Endothelial cell of umbilical vein (primary cell): ENCODE data around the gene CCDC91.

ENCODE experiments used
- CTCF ChIP-seq, 2 donors: IDR thresholded peaks; 1 replicate in 1 of 2; 2 replicates in 1 of 2; pipeline ENCODE4 v1.5.1; 2011; ENCODE audit warnings: low read length in 2 of 2, mild to moderate bottlenecking in 2 of 2, moderate library complexity in 2 of 2, control low read depth in 1 of 2, inconsistent platforms in 1 of 2, low read depth in 1 of 2; ENCODE audit not compliant: insufficient read depth in 1 of 2; ENCODE audit errors: extremely low read depth in 1 of 2
- EZH2 ChIP-seq: IDR thresholded peaks from 2 replicates; pipeline ENCODE4 v1.6.1; 2012; ENCODE audit warnings: borderline replicate concordance, low read depth, mild to moderate bottlenecking, moderate library complexity, low read length, inconsistent platforms; ENCODE audit not compliant: severe bottlenecking
- JUN ChIP-seq: IDR thresholded peaks from 2 replicates; pipeline ENCODE4 v1.6.1; 2011; ENCODE audit warnings: borderline replicate concordance, low read depth; ENCODE audit not compliant: insufficient read length, insufficient read depth
- MAX ChIP-seq: IDR thresholded peaks from 2 replicates; pipeline ENCODE4 v1.6.1; 2011; ENCODE audit not compliant: insufficient read depth, insufficient read length
- POLR2A ChIP-seq: IDR thresholded peaks from 2 replicates; pipeline ENCODE4 v1.6.1; 2012; ENCODE audit warnings: low read depth, mild to moderate bottlenecking, control low read depth, low read length
- POLR2AphosphoS5 ChIP-seq: IDR thresholded peaks from 2 replicates; pipeline ENCODE4 v1.6.1; 2012; ENCODE audit warnings: low read depth, mild to moderate bottlenecking, control low read depth, low read length, moderate library complexity; ENCODE audit not compliant: insufficient read depth

GRCh38 chr12:28568704-28569103 lies 378.4 kb downstream of the CCDC91 start:
- no peak for TF ChIP-seq EZH2
- no peak for TF ChIP-seq CTCF (IDR thresholded peaks at IDR 0.05; ENCODE audit: extremely low read depth in 1 of 2, insufficient read depth in 1 of 2, low read depth in 1 of 2, low read length in 2 of 2)
- TF ChIP-seq JUN = no peak
- no peak for TF ChIP-seq MAX
- TF ChIP-seq POLR2A = no peak
- no peak for TF ChIP-seq POLR2AphosphoS5
